GM19099 (cell line): ENCODE measurements around the gene PRIMPOL.

Experiments used
- POLR2A ChIP-seq: IDR thresholded peaks from 3 replicates; pipeline ENCODE4 v1.6.1; 2011; ENCODE audit warnings: low read depth; ENCODE audit not compliant: insufficient read length; ENCODE audit errors: extremely low read depth

The PRIMPOL gene

GRCh38 chr4:184660978-184661377 is 11.4 kb downstream of the PRIMPOL start:
- TF ChIP-seq POLR2A, result no peak

- no peak for TF ChIP-seq POLR2A
These were observed 12.7 kb downstream of the PRIMPOL start for GRCh38 chr4:184662236-184662635.

GRCh38 chr4:184664445-184665210 is 15.1 kb downstream of the PRIMPOL start:
- no peak for TF ChIP-seq POLR2A

- TF ChIP-seq POLR2A, result no peak
These were observed 17.1 kb downstream of the PRIMPOL start for GRCh38 chr4:184666670-184667069.

- no peak for TF ChIP-seq POLR2A
These were observed 18.6 kb downstream of the PRIMPOL start for GRCh38 chr4:184668096-184668495.

- no peak for TF ChIP-seq POLR2A
These were observed 19.1 kb downstream of the PRIMPOL start for GRCh38 chr4:184668511-184669114.

GRCh38 chr4:184669251-184669650 is 19.7 kb downstream of the PRIMPOL start:
- no peak for TF ChIP-seq POLR2A

GRCh38 chr4:184671101-184671500 is 21.6 kb downstream of the PRIMPOL start:
- no peak for TF ChIP-seq POLR2A

- TF ChIP-seq POLR2A, result no peak
These were observed 23.2 kb downstream of the PRIMPOL start for GRCh38 chr4:184672741-184673140.

- no peak for TF ChIP-seq POLR2A
These were observed 24.5 kb downstream of the PRIMPOL start for GRCh38 chr4:184674011-184674410.

- no peak for TF ChIP-seq POLR2A
These were observed 25.5 kb downstream of the PRIMPOL start for GRCh38 chr4:184675018-184675417.

GRCh38 chr4:184675821-184676492 is 26.4 kb downstream of the PRIMPOL start:
- TF ChIP-seq POLR2A, result no peak

- no peak for TF ChIP-seq POLR2A
These were observed 31.2 kb downstream of the PRIMPOL start for GRCh38 chr4:184680698-184681097.

GRCh38 chr4:184681916-184682315 is 32.4 kb downstream of the PRIMPOL start:
- TF ChIP-seq POLR2A, result no peak

- TF ChIP-seq POLR2A, result no peak
These were observed 35.1 kb downstream of the PRIMPOL start for GRCh38 chr4:184684491-184685189.
